Measurements from ENCODE around the gene TXNDC2. TPM values are rescaled to one million over a fixed set of nuclear protein-coding genes. Genes with fewer than 3 reads are reported as not detected.
"Not testable (repeated sequence)": the region's sequence is repeated elsewhere in the genome, so short reads cannot be mapped to it uniquely, and the experiment has no call there.

Gene TXNDC2
- total RNA-seq, 2 donors from 2014 or later, result 0.18 TPM; not detected in 1

- ATAC-seq; intact Hi-C loops (cut with DNase I); DNase-seq: not testable (repeated sequence)
Measured at GRCh38 chr18:9857479-9857998, 28.2 kb upstream of the TXNDC2 start.

GRCh38 chr18:9858642-9859041 is 27.1 kb upstream of the TXNDC2 start:
- ATAC-seq, result peak; percentile 67 to 73
- no peak for DNase-seq
- intact Hi-C loops (cut with DNase I), result no loop called here

DNA sequence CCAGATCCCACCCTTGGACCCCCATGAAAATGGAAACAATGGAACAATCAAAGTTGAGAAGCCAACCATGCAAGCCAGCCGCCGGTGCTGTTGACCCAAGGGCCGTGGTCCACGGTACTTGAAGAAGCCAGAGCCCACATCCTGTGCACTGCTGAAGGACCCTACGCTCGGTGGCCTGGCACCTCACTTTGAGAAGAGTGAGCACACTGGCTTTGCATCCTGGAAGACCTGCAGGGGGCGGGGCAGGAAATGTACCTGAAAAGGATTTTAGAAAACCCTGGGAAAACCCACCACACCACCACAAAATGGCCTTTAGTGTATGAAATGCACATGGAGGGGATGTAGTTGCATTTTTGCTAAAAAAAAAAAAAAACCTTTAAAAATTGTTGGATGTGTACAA is 26.5 kb upstream of the TXNDC2 start:
- intact Hi-C loops (cut with DNase I), result no loop called here
- no peak for ATAC-seq
- no peak for DNase-seq

GRCh38 chr18:9860682-9861081 is 25.1 kb upstream of the TXNDC2 start:
- DNase-seq (no peak), ATAC-seq (no peak)
- intact Hi-C loops (cut with DNase I), result no loop called here

DNA sequence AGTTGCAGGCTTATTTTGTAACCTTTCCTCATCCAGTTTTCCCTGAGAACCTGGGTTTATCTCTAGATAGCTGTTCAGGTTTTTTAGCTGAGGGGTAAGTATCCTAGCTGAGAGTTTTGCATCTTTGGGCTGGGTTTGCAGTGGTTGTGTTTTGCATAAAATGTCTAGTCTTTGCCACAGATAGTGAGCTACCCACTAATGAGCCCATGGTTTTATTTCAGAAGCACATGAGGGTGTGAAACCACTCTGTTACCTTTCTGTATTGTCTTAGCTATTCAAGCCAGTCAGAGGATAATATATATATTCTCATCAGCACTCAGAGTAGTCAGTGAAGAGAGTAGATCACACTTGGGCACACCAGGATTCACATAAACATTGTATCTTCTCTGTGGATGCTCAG is 24.6 kb upstream of the TXNDC2 start:
- ATAC-seq, result no peak
- DNase-seq, result no peak
- intact Hi-C loops (cut with DNase I), result no loop called here

DNA sequence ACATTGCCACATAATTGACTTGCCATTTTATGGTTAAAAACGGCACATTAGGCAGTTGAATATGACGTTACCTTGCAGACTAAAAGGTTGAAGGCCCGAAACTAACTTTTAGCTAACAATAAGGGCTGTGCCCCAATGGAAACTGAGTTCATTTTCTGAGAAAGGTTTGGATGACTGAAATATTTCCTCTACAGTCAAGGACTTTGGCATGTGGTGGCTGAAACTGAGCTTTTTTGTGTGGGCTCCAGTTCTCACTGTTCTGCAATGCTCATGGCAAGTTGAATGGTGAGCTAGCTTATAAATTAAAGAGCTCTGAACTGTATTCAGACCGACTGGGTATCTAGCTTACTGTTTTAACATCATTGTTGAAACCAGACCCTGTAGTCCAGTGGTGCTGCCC is 23.8 kb upstream of the TXNDC2 start:
- intact Hi-C loops (cut with DNase I), result no loop called here
- DNase-seq (no peak), ATAC-seq (no peak)

DNA sequence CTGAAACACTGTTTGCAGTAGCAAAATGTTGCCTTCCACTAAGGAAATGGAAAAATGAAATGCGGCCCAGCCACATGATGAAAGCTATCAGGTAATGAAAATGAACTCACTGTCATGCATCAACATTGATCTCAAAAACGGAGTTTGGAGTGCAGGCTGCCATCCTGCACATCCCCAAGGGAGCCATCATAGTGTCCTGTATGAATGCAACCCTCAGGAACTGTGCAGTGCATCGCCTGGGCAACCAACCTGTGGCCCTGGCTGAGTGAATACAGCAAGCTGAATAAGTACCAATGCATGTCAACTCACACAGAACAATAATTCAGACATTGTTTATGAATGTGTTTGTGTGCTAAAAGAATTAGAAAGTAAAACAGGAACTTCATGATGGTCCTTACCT is 23.1 kb upstream of the TXNDC2 start:
- intact Hi-C loops (cut with DNase I), result no loop called here
- no peak for ATAC-seq
- no peak for DNase-seq

- DNase-seq (no peak), ATAC-seq (no peak)
- intact Hi-C loops (cut with DNase I), result no loop called here
Measured at GRCh38 chr18:9863282-9863681, 22.5 kb upstream of the TXNDC2 start.

DNA sequence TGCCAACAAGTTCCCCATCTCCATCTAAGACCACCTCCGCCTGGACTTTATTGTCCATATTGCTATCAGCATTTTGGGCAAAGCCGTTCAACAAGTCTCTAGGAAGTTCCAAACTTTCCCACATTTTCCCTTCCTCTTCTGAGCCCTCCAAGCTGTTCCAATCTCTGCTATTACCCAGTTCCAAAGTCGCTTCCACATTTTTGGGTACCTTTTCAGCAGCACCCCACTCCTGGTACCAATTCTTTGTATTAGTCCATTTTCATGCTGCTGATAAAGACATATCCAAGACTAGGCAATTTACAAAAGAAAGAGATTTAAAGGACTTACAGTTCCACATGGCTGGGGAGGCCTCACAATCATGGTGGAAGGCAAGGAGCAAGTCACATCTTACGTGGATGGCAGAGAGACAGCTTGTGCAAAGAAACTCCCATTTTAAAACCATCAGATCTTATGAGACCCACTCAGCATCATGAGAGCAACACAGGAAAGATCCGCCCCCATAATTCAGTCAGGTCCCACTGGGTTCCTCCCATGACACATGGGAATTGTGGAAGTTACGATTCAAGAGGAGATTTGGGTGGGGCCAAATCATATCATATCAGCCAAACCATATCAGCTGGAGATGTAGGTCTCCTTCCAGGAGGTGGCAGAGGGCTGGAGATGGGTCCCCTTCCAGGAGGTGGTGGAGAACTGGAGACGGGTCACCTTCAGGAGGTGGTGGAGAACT is 19.8 kb upstream of the TXNDC2 start:
- no peak for ATAC-seq

GRCh38 chr18:9866627-9867026 is 19.1 kb upstream of the TXNDC2 start:
- intact Hi-C loops (cut with DNase I), result no loop called here
- no peak for DNase-seq
- no peak for ATAC-seq

More for the DNA sequence above, 19.8 kb upstream of the TXNDC2 start:
- intact Hi-C loops (cut with DNase I), result no loop called here
- DNase-seq, result no peak

DNA sequence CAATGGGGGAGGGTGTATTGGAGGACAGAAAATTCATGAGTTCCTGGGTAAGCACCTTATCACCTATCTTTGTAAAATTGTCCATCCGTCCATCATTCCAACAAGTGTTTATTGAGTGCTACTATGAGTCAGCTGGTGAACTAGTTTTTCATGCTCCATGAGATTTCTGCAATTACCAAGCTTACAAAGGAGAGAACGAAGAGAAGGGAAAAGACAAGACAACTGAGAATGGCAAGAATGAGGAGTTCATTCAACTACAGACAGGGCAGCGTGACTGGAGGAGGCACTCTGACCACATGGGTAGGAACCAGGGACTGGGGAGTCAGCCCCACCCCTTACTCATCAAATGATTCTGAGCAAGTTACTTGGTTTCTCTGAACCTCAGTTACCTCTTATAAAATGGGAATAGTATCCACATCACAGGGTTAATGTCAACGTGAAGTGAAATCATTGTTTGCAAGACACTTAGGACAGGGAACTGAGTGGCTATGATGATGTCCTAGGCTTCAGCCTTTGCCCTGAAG is 18.6 kb upstream of the TXNDC2 start:
- DNase-seq (no peak), ATAC-seq (no peak)
- intact Hi-C loops (cut with DNase I), result no loop called here

GRCh38 chr18:9868857-9869714 is 16.7 kb upstream of the TXNDC2 start:
- ATAC-seq (peak in 1 of 2 donors; percentile 63), DNase-seq (no peak)
- intact Hi-C loops (cut with DNase I), result no loop called here

DNA sequence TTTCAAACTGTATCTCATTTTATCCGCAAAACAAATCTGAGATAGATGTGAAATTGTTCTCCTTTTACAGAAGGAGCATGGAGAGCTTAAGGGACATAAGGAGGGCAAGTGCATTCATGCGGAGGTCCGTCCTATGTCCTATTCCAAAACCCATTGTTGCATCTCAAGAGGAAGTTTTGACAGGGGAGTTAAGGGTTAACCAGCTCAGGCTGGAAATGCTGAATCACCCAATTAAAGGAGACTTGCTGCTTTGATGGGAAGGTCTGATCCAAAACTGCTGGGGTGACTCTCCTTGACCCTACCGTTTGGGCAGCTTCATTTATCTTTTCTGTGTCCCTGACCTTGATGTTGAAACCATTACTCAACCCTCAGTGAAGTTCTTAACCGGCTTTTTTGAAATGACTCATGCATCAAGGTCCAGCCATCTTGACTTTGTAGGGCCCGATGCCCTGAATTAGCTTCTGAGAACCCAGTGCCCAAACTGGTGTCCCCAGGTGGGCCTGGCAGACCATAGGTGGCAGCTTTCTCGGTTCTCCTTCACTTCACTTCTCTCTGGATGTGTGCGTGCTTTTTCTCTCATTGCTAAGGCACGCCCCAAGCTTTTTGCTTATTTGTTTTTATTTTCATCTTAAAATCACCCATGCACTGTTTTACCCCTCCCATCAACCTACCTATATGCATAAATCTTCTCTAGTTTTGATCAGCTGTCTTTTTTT is 15.9 kb upstream of the TXNDC2 start:
- DNase-seq, result no peak
- intact Hi-C loops (cut with DNase I), result no loop called here
- peak in 1 of 2 donors; percentile 90 for ATAC-seq

- intact Hi-C loops (cut with DNase I), result no loop called here
- ATAC-seq (no peak), DNase-seq (no peak)
Measured at GRCh38 chr18:9870431-9871008, 15.3 kb upstream of the TXNDC2 start.

GRCh38 chr18:9871244-9871746 is 14.5 kb upstream of the TXNDC2 start:
- ATAC-seq, result no peak
- intact Hi-C loops (cut with DNase I), result no loop called here
- no peak for DNase-seq

DNA sequence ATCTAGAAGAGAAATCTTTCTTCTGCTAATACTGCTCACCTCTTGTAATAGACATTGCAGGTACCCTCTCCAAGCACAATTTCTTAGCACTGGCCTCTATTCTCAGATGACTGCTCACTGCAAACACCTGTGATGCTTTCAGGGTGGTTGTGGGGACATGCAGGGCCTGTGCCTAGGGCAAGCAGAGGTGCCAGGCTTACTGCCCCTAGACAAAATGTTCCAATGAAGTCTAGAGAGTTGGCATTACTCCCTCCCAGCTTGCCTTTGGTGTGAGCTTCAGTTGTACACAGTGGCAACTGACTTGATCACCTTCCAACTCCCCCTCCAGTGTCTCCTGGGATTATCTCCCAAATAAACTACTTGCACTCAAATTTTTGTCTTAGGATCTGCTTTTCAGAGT is 12.9 kb upstream of the TXNDC2 start:
- ATAC-seq (no peak), DNase-seq (no peak)
- intact Hi-C loops (cut with DNase I), result no loop called here

- intact Hi-C loops (cut with DNase I), result loop anchor here in 1 of 2 donors (5.0 kb wide), 1 partner anchor 38 kb away; the partner anchor contains the start of gene VAPA
- DNase-seq, result no peak
- ATAC-seq, result no peak
Measured at GRCh38 chr18:9874728-9875127, 11.0 kb upstream of the TXNDC2 start.

- ATAC-seq (no peak), DNase-seq (no peak)
- intact Hi-C loops (cut with DNase I), result loop anchor here in 1 of 2 donors (5.0 kb wide), 1 partner anchor 36 kb away; the partner anchor contains the start of gene VAPA
Measured at GRCh38 chr18:9876212-9876866, 9.4 kb upstream of the TXNDC2 start.
